Ovary (tissue), 9 donors: ENCODE data around the gene NPC2. TPM values are rescaled to one million over a fixed set of nuclear protein-coding genes. Genes with fewer than 3 reads are reported as not detected.

Experiments used
- DNase-seq, 5 donors: peaks; one replicate each; pipeline ENCODE4 v3.0.0-alpha.2; 2019 to 2020
- H3K27ac ChIP-seq, 2 donors: fragments of 200-600 bp; one replicate each; pipeline versions ENCODE4 v1.5.1 to v1.8.0; 2019 to 2022
- H3K27me3 ChIP-seq: fragments of 200-600 bp; one replicate; pipeline ENCODE4 v1.8.0; 2022
- H3K36me3 ChIP-seq: fragments of 200-600 bp; sonication (generic); one replicate; pipeline ENCODE4 v1.5.1; 2019
- H3K4me1 ChIP-seq: one replicate; pipeline ENCODE4 v1.8.1; 2013; ENCODE audit warnings: mild to moderate bottlenecking, moderate library complexity; ENCODE audit not compliant: insufficient read depth
- H3K4me3 ChIP-seq: fragments of 200-600 bp; sonication (generic); one replicate; pipeline ENCODE4 v1.5.1; 2017
- H3K9me3 ChIP-seq, 2 donors: fragments of 200-600 bp in 1 of 2; sonication (generic) in 1 of 2; one replicate each; pipeline versions ENCODE4 v1.5.1 to v1.8.1; 2013 to 2019; ENCODE audit warnings: mild to moderate bottlenecking in 1 of 2, moderate library complexity in 1 of 2
- EP300 ChIP-seq: sonication (generic); formaldehyde crosslinking; IDR thresholded peaks from one replicate; pipeline ENCODE4 v1.6.1; 2017; ENCODE audit warnings: antibody characterized with exemption
- POLR2A ChIP-seq: fragments of 450-650 bp; IDR thresholded peaks from one replicate; pipeline ENCODE4 v1.6.1; 2017; ENCODE audit warnings: antibody characterized with exemption, mild to moderate bottlenecking, moderate library complexity
- WGBS, 3 donors: extraction: QIAGEN DNeasy Blood & Tissue Kit in 1 of 3; methylation state at CpG; one replicate each; pipeline versions ENCODE4 v1.1.5 to v1.1.7; 2013 to 2017; 5-methylcytosine and 5-hydroxymethylcytosine counted together
- intact Hi-C, 4 donors: fragments of 100-400 bp; cut with DNase I; formaldehyde crosslinking; loops; one replicate each; pipeline versions ENCODE4 v1.11.0 to v1.15.1; 2022 to 2023
- polyA plus RNA-seq, 2 donors: library from polyadenylated mRNA; stranded (reverse); fragments of 200-250 nt in 1 of 2; fragments of 350-450 nt in 1 of 2; fragmentation: Illumina TruSeq in 1 of 2; extraction: RNeasy Lipid Tissue Mini Kit (QIAGEN cat#74804) in 1 of 2; gene quantifications; one replicate each; pipeline ENCODE4 v1.2.3, GENCODE V29; 2013 to 2014
- total RNA-seq, 7 donors: library from RNA; depleted of rRNA in 2 of 7; stranded (reverse); fragments of >200 nt in 2 of 7; fragmentation: NEBNext Ultra II Directional in 3 of 7; extraction: Animal tissue kit (Norgen Biotek cat#: 25700) in 3 of 7; gene quantifications; one replicate each; pipeline versions ENCODE4 v1.1.0 to v1.2.4, GENCODE V29; 2016 to 2023
- TF ChIP-seq, protein P1 (sequence below), 3 donors: fragments of 450-650 bp in 2 of 3; fragments of 200-600 bp in 1 of 3; IDR thresholded peaks; one replicate each; pipeline versions ENCODE4 v1.5.1 to v1.8.0; 2016 to 2022; ENCODE audit warnings: antibody characterized with exemption in 3 of 3, mild to moderate bottlenecking in 1 of 3
- donor health status: DM: no; HTN: no; CAD: no; lungs with moderate emphysema.
- donor health status: DM: no; HTN: no; CAD: no.
- donor health status: Bipolar disorder and iron deficiency.
- donor health status: DM: yes; HTN: yes; CAD: no.
- donor health status: DM: no; HTN: no; CAD: no.
- donor health status: DM: yes; HTN: yes; CAD: no.

The NPC2 gene
- total and polyA plus RNA-seq, 9 donors = 175 to 506 (median 243) TPM

DNA sequence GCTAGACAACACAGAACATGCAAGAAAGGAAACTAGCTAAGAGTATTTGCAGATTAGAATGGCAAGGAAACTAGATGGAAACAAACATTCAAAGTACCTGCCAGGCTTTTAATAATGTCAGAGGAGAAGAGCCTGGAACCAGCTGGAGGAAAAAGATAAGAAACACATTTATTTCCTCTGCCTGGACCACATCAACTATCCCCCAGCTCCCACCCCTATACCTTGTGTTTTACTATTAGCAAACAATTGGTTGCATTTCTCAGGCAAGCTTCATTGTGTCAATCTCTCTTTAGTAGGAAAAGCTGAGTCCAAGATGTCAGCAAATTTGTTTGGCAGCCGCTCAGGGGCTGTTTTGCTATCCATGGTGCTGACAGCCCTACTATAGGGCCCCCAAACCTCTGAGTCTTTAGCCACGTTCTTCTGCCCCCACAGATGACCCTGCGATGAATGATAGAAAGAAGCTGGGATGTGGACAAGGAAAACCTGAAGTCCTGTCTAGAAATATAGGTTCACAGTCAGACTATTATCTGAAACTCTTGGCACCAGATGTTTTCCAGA, 55.5 kb downstream of the NPC2 start:
- Histone ChIP-seq H3K9me3 (no peaks in the 10 kb centered on the region), H3K36me3 (no peaks in the 10 kb centered on the region), H3K4me3 (no peak overlapping the region), H3K4me1 (no peaks in the 10 kb centered on the region), H3K27ac (no peak overlapping the region), H3K27me3 (no peaks in the 10 kb centered on the region)
- DNase-seq = no peak
- TF ChIP-seq POLR2A = no peak
- TF ChIP-seq EP300 = no peak
- TF ChIP-seq, protein P1, sequence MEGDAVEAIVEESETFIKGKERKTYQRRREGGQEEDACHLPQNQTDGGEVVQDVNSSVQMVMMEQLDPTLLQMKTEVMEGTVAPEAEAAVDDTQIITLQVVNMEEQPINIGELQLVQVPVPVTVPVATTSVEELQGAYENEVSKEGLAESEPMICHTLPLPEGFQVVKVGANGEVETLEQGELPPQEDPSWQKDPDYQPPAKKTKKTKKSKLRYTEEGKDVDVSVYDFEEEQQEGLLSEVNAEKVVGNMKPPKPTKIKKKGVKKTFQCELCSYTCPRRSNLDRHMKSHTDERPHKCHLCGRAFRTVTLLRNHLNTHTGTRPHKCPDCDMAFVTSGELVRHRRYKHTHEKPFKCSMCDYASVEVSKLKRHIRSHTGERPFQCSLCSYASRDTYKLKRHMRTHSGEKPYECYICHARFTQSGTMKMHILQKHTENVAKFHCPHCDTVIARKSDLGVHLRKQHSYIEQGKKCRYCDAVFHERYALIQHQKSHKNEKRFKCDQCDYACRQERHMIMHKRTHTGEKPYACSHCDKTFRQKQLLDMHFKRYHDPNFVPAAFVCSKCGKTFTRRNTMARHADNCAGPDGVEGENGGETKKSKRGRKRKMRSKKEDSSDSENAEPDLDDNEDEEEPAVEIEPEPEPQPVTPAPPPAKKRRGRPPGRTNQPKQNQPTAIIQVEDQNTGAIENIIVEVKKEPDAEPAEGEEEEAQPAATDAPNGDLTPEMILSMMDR (IDR thresholded peaks at IDR 0.05) = no peak
- intact Hi-C loops = no loop called here
- 13 to 19% (median 13%) methylated on average over 3 of the region's 3 CpGs for WGBS, 3 donors

DNA sequence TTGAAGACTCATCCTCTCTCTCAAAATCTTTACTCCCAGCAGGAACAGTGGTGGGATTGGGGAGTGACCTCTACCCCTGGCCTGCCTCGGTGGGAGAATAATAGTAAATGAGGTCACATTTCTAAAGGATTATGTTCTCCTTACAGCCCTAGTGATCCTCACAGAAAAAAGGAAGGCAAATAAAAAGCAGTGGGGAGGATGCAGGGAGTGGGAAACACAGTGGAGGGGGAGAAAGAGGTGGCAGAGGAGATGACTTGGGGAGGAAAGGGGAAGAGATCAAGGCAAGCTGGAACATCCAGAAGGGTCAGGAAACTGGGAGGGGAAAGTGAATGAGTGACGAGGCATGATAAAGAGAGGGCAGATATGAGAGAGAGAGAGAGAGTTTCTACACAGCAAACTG, 58.8 kb downstream of the NPC2 start:
- H3K4me3 ChIP-seq = no peak overlapping the region
- DNase-seq = no peak
- no peak overlapping the region for H3K27ac ChIP-seq
- no peaks in the 10 kb centered on the region for H3K27me3 ChIP-seq
- no peaks in the 10 kb centered on the region for H3K9me3 ChIP-seq
- no peaks in the 10 kb centered on the region for H3K4me1 ChIP-seq
- TF ChIP-seq, protein P1 (IDR thresholded peaks at IDR 0.05) = no peak
- TF ChIP-seq POLR2A (no peak), EP300 (no peak)
- intact Hi-C loops = no loop called here
- H3K36me3 ChIP-seq = no peaks in the 10 kb centered on the region
- WGBS, 3 donors = 12 to 26% (median 16%) methylated on average over 2 of the region's 2 CpGs

DNA sequence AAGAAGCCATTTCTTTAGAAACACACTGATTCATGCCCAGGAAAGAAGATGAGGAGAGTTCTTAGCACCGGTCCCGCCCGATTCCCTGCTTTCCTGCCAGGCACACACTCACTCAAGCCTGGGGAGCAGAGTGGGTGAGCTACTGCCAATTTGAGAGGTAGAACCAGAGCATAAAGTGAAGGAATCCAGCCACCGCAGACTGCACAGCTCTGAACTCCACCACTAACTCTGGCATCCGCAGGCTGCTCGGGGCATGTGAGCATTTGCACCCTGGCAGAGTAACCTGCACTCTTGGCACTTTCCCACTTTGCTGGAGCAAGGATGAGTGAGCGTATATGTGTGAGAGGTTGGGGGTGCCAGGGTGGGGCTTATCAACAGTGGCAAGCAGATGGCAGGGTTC, 63.1 kb downstream of the NPC2 start:
- Histone ChIP-seq H3K27me3 (no peaks in the 10 kb centered on the region), H3K4me1 (peaks cover 4% of the 10 kb centered on the region), H3K4me3 (no peak overlapping the region), H3K9me3 (no peaks in the 10 kb centered on the region), H3K36me3 (no peaks in the 10 kb centered on the region), H3K27ac (no peak overlapping the region)
- intact Hi-C loops = no loop called here
- TF ChIP-seq, protein P1 (IDR thresholded peaks at IDR 0.05) = no peak
- TF ChIP-seq EP300 (no peak), POLR2A (no peak)
- 84 to 89% (median 86%) methylated on average over 7 of the region's 7 CpGs for WGBS, 3 donors
- DNase-seq = no peak

Other genes with a start within 250 kb of the NPC2 start
- gene ABCD4, start 190.4 kb downstream of the NPC2 start, total RNA-seq = 10 to 100 TPM; 42.2 to 54.4 (median 45.8) TPM
- gene ABCD4, start 190.4 kb downstream of the NPC2 start, polyA plus RNA-seq = 10 to 100 TPM; 33.5 to 50.5 TPM
- under 1 TPM in 1 of 7 donors, not detected in 6; 0.23 TPM for gene VRTN, start 144.8 kb downstream of the NPC2 start, total RNA-seq
- under 1 TPM in 1 of 2 donors, not detected in 1; 0.19 TPM for gene VRTN, start 144.8 kb downstream of the NPC2 start, polyA plus RNA-seq
- gene SYNDIG1L, start 67.1 kb downstream of the NPC2 start, total RNA-seq = under 1 TPM in 5 of 7 donors, not detected in 2; 0.10 to 0.35 (median 0.28) TPM
- under 1 TPM; 0.12 to 0.28 TPM for gene SYNDIG1L, start 67.1 kb downstream of the NPC2 start, polyA plus RNA-seq
- 10 to 100 TPM; 11.7 to 32.7 (median 26.9) TPM for gene ISCA2, start 460 bp upstream of the NPC2 start, total RNA-seq
- 10 to 100 TPM; 23.2 to 47.4 TPM for gene ISCA2, start 460 bp upstream of the NPC2 start, polyA plus RNA-seq
- 10 to 100 TPM; 31.4 to 85.0 (median 61.7) TPM for gene LTBP2, start 118.9 kb upstream of the NPC2 start, total RNA-seq
- 10 to 100 TPM; 32.2 to 37.8 TPM for gene LTBP2, start 118.9 kb upstream of the NPC2 start, polyA plus RNA-seq
- gene AREL1, start 219.8 kb upstream of the NPC2 start, total RNA-seq = 10 to 100 TPM; 14.8 to 38.1 (median 26.5) TPM
- 10 to 100 TPM in 1 of 2 donors, 1 to 10 TPM in 1; 8.2 to 24.0 TPM for gene AREL1, start 219.8 kb upstream of the NPC2 start, polyA plus RNA-seq
- 10 to 100 TPM; 19.8 to 60.8 (median 43.1) TPM for gene FCF1, start 219.8 kb upstream of the NPC2 start, total RNA-seq
- gene FCF1, start 219.8 kb upstream of the NPC2 start, polyA plus RNA-seq = 10 to 100 TPM; 31.5 to 57.6 TPM